K562 (cell line): ENCODE data around the gene GPR152. TPM values are rescaled to one million over a fixed set of nuclear protein-coding genes. Genes with fewer than 3 reads are reported as not detected.
A peak's percentile ranks its signal among the peaks of the same experiment; 100 is the strongest.

ENCODE experiments used
- ATAC-seq: fragments of 200-7000 bp; cut with Tn5 transposase; 3 replicates; pipeline ENCODE4 v1.9.1; 2020; ENCODE audit warnings: moderate library complexity
- BruUV-seq: library from RNA; stranded (reverse); fragments of 400-500 nt; replicated peaks from 2 replicates; lab custom pipeline; 2021; lab: Mats Ljungman, UMichigan
- CTCF ChIA-PET: fragments of 300-600 bp; formaldehyde crosslinking; extraction: SDS; loops from one replicate; lab custom pipeline; 2021; ENCODE audit warnings: low intra/inter-chr PET ratio; lab: Yijun Ruan, JAX
- POLR2A ChIA-PET: fragments of 300-600, 350-650 bp; sonication (Branson Sonifier 250); formaldehyde crosslinking; extraction: SDS; loops from one replicate; lab custom pipeline; 2021; ENCODE audit warnings: antibody characterized with exemption, inconsistent platforms; lab: Yijun Ruan, JAX
- DNase-seq, 4 experiments: peaks; one replicate each; pipeline versions ENCODE4 v3.0.0 to v3.0.0-alpha.2; 2011 to 2018; ENCODE audit warnings: low spot score in 3 of 4, mixed read lengths in 3 of 4; ENCODE audit errors: extremely low read depth in 1 of 4
- FAIRE-seq: peaks from 2 replicates; lab custom pipeline; 2011; peaks lifted over from hg19 to GRCh38; lab: Jason Lieb, UNC
- H2AFZ ChIP-seq: 2 replicates; pipeline ENCODE4 v1.6.0; 2011; ENCODE audit warnings: low read depth, low read length, control low read depth, inconsistent platforms
- H3K27ac ChIP-seq: fragments of 200-600 bp; 3 replicates; pipeline ENCODE4 v1.8.0; 2011; ENCODE audit warnings: low read depth, mild to moderate bottlenecking, control low read depth, inconsistent platforms, low read length, moderate library complexity, mixed read lengths; ENCODE audit errors: extremely low read depth
- H3K27me3 ChIP-seq, 2 experiments: fragments of 300-600 bp in 1 of 2; 2 replicates in 1 of 2; 3 replicates in 1 of 2; pipeline versions ENCODE4 v1.6.0 to v1.8.0; 2011; ENCODE audit warnings: inconsistent platforms in 2 of 2, low read length in 2 of 2, mild to moderate bottlenecking in 1 of 2, mixed read lengths in 1 of 2, moderate library complexity in 1 of 2; ENCODE audit not compliant: control insufficient read depth in 2 of 2, insufficient read depth in 2 of 2
- H3K36me3 ChIP-seq: fragments of 300-600 bp; 3 replicates; pipeline ENCODE4 v1.8.0; 2011; ENCODE audit warnings: mild to moderate bottlenecking, low read length, inconsistent platforms; ENCODE audit not compliant: control insufficient read depth, insufficient read depth
- H3K4me1 ChIP-seq, 2 experiments: fragments of 200-600 bp in 1 of 2; replicated peaks in 1 of 2; 2 replicates in 1 of 2; 3 replicates in 1 of 2; pipeline versions ENCODE4 v1.5.1 to v1.8.0; 2011; ENCODE audit warnings: inconsistent platforms in 2 of 2, low read length in 2 of 2, mild to moderate bottlenecking in 1 of 2, mixed read lengths in 1 of 2, moderate library complexity in 1 of 2; ENCODE audit not compliant: control insufficient read depth in 2 of 2, insufficient read depth in 2 of 2
- H3K4me2 ChIP-seq: 2 replicates; pipeline ENCODE4 v1.6.1; 2011; ENCODE audit warnings: low read length, control low read depth, inconsistent platforms, mixed read lengths; ENCODE audit not compliant: insufficient read depth
- H3K4me3 ChIP-seq: fragments of 200-600 bp; sonication (generic), shearing (Covaris generic); 2 replicates; pipeline ENCODE4 v1.5.1; 2016; ENCODE audit warnings: control low read depth, inconsistent platforms
- H3K79me2 ChIP-seq: fragments of 200-600 bp; 3 replicates; pipeline ENCODE4 v1.8.0; 2011; ENCODE audit warnings: low read length, inconsistent platforms; ENCODE audit not compliant: control insufficient read depth, insufficient read depth
- H3K9ac ChIP-seq, 2 experiments: 2 replicates each; pipeline versions ENCODE4 v1.6.0 to v1.6.1; 2011; ENCODE audit warnings: low read depth in 2 of 2, low read length in 2 of 2, control low read depth in 1 of 2, inconsistent platforms in 1 of 2, mild to moderate bottlenecking in 1 of 2, mixed read lengths in 1 of 2; ENCODE audit not compliant: insufficient read depth in 1 of 2
- H3K9me1 ChIP-seq: one replicate; pipeline ENCODE4 v1.6.0; 2011; ENCODE audit warnings: inconsistent platforms, mild to moderate bottlenecking, low read length, moderate library complexity; ENCODE audit not compliant: control insufficient read depth, insufficient read depth
- H3K9me3 ChIP-seq: replicated peaks from 2 replicates; pipeline ENCODE4 v1.5.1; 2011; ENCODE audit warnings: low read depth, low read length, inconsistent platforms; ENCODE audit not compliant: control insufficient read depth, insufficient read depth
- H4K20me1 ChIP-seq: replicated peaks from 2 replicates; pipeline ENCODE4 v1.6.1; 2011; ENCODE audit warnings: low read length, inconsistent platforms, mixed read lengths; ENCODE audit not compliant: control insufficient read depth, insufficient read depth
- POLR2G ChIP-seq: fragments of 200-400 bp; formaldehyde crosslinking; IDR thresholded peaks from 2 replicates; pipeline ENCODE4 v1.6.1; 2017; ENCODE audit warnings: low read depth, mild to moderate bottlenecking, antibody characterized with exemption, low read length, moderate library complexity
- ZNF778 ChIP-seq: fragments of 450-650 bp; formaldehyde crosslinking; IDR thresholded peaks from 2 replicates; pipeline ENCODE4 v1.4.0; 2020; ENCODE audit warnings: mild to moderate bottlenecking, moderate library complexity
- WGBS: fragments of 100-300 bp; shearing (Covaris generic); methylation state at CpG from one replicate; pipeline ENCODE4 v1.1.6; 2016; ENCODE audit warnings: low coverage, mixed read lengths; ENCODE audit not compliant: insufficient coverage; ENCODE audit errors: missing lambda C conversion rate; 5-methylcytosine and 5-hydroxymethylcytosine counted together
- in situ Hi-C: fragments of 300-500 bp; cut with MboI; formaldehyde crosslinking; loops from 4 replicates; pipeline ENCODE4 v1.15.0; 2018; ENCODE audit warnings: inconsistent platforms, mixed read lengths
- intact Hi-C: fragments of 100-400 bp; cut with micrococcal nuclease; formaldehyde crosslinking; loops from 2 replicates; pipeline ENCODE4 v1.14.2; 2022
- polyA plus RNA-seq, 8 experiments: library from polyadenylated mRNA; depleted of rRNA in 4 of 8; stranded (reverse) in 5 of 8; unstranded in 3 of 8; fragments of >200 nt; fragmentation: Nextera tagmentation in 2 of 8; fragmentation: Illumina TruSeq in 1 of 8; extraction: Ambion mirVana in 2 of 8; extraction: Trizol in 1 of 8; gene quantifications; 2 replicates each; pipeline versions ENCODE4 v1.2.1 to v1.2.3, GENCODE V29; 2011 to 2014; ENCODE audit warnings: inconsistent platforms in 1 of 8, missing spikeins in 1 of 8
- total RNA-seq, 7 experiments: library from RNA; depleted of rRNA in 6 of 7; stranded (reverse); fragments of >200 nt in 6 of 7; fragmentation: Illumina TruSeq in 2 of 7; extraction: Trizol in 2 of 7; gene quantifications; 2 replicates each; pipeline versions ENCODE4 v1.2.1 to v1.2.3, GENCODE V29; 2011 to 2021; ENCODE audit warnings: low replicate concordance in 1 of 7
- TF ChIP-seq, protein P1 (sequence below): fragments of 250-450 bp; sonication (Bioruptor Pico); IDR thresholded peaks from 2 replicates; pipeline ENCODE4 v1.5.0; 2021

Gene GPR152
- total and polyA plus RNA-seq, 9 of the 15 experiments (the other 6 are each of a cell fraction or from before 2014, with no cell fraction given): not detected

DNA sequence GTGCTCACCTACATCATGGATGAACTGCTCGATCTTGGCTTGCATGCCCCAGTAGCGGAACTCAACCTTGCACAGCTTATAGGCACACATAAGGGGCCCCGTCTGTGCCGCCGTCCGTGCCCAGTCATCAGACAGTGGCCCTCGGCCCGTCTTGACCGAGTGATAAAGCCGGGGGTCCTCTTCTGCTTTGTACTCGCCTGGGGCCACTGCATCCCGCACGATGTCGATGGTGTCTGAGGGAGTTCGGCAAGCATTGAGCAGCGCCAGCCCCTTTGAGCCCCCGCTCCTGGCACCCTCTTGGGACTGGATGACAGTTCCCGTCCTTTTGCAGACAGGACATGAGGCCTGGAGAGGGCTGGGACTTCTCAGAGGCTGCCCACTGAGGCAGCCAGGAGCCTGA lies 49.3 kb upstream of the GPR152 start:
- H3K9me1 ChIP-seq: peaks cover 6% of the 10 kb centered on the region
- no peaks in the 10 kb centered on the region for H4K20me1 ChIP-seq
- H3K79me2 ChIP-seq: peaks cover 24% of the 10 kb centered on the region
- ATAC-seq (no peak), DNase-seq (no peak), FAIRE-seq (no peak)
- H3K4me2 ChIP-seq: no peak overlapping the region
- no peak overlapping the region for H3K4me3 ChIP-seq
- H3K36me3 ChIP-seq: peaks cover 62% of the 10 kb centered on the region; the same call in 1 of the 3 replicates
- in situ Hi-C loops: no loop called here
- peaks cover 17 to 72% of the 10 kb centered on the region in 2 experiments for H3K4me1 ChIP-seq
- ChIA-PET CTCF (no interaction called here), POLR2A (interaction anchor here (0.5 to 1.7 kb wide), 3 partner anchors 9 to 230 kb away, joined by 4 to 5 read pairs (median 4); no protein-coding TSS in a partner anchor)
- TF ChIP-seq, protein P1, sequence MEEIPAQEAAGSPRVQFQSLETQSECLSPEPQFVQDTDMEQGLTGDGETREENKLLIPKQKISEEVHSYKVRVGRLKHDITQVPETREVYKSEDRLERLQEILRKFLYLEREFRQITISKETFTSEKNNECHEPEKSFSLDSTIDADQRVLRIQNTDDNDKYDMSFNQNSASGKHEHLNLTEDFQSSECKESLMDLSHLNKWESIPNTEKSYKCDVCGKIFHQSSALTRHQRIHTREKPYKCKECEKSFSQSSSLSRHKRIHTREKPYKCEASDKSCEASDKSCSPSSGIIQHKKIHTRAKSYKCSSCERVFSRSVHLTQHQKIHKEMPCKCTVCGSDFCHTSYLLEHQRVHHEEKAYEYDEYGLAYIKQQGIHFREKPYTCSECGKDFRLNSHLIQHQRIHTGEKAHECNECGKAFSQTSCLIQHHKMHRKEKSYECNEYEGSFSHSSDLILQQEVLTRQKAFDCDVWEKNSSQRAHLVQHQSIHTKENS (CRISPR knock-in tag): no peak
- TF ChIP-seq ZNF778 (CRISPR knock-in tag) (no peak), POLR2G (0 out of 2 replicates have a peak, but pooled peaks have one; percentile 33)
- no TSS peak for BruUV-seq
- H3K9me3 ChIP-seq: no peaks in the 10 kb centered on the region
- H2AFZ ChIP-seq: no peak overlapping the region
- 97% methylated on average over 17 of the region's 18 CpGs for WGBS
- intact Hi-C loops: no loop called here
- H3K9ac ChIP-seq: 0 out of 4 replicates have a peak overlapping the region, but pooled peaks of 1 of the 2 experiments have one; percentile 37
- no peaks in the 10 kb centered on the region for H3K27me3 ChIP-seq
- H3K27ac ChIP-seq: no peak overlapping the region
